Heart left ventricle (tissue), 13 donors: ENCODE data around the gene COMMD1.

Source experiments
- POLR2A ChIP-seq, 2 donors: fragments of 450-650 bp; IDR thresholded peaks; one replicate each; pipeline ENCODE4 v1.6.1; 2017; ENCODE audit warnings: antibody characterized with exemption in 2 of 2, mild to moderate bottlenecking in 2 of 2, moderate library complexity in 2 of 2
- TF ChIP-seq, protein P1 (sequence below), 12 donors: fragments of 200-600 bp; sonication (generic) in 4 of 12; IDR thresholded peaks; one replicate each; pipeline versions ENCODE4 v1.5.0 to v1.8.0; 2018 to 2022; ENCODE audit warnings: antibody characterized with exemption in 12 of 12, mild to moderate bottlenecking in 5 of 12
- donor health status: ischemic (EF 13 %, LVEDD 7.1; RV severe dilation, severe dysfunction).
- donor health status: DM: no; HTN: yes; CAD: no.
- donor health status: DM: no; HTN: no; CAD: no.
- donor health status: ischemic (EF 25% LVEDD 6.9; RV normal size, moderate dysfunction).
- donor health status: ischemic (EF 25% LVEDD 5.7; RV mildly dilated, moderate dysfunction).
- donor health status: ischemic (EF 35%, LVEDD 5.7; RV mildly dilated, moderate dysfunction).
- donor health status: nonischemic (EF 11% LVEDD 7.7; RV severe dilation, severe dysfunction).
- donor health status: DM: yes; HTN: yes; CAD: no.
- donor health status: PGD.
- donor health status: ischemic (EF 29% LVEDD 5.4; RV normal size, mild dysfunction).
- donor health status: nonischemic (EF 23%, LVEDD 6.1; RV moderate dilation, normal function).

DNA sequence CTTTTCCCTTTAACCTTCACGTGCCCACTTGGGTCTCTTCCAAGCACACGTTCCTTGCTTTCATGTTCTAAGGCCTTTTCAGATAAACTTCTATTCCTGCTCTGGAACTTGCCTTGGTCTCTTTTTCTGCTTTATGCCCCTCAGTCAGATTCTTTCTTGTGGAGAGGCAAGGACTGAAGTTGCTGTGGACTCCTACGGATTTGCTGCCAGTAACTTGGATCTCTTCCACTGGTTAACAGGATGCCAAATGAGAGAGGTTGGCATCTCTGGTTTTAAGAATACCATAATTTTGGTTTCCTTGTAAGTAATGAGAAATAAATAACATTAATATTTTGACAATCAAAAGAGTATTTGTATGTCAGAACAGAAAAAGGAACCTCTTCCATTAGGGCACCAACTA, 33.0 kb downstream of the COMMD1 start:
- TF ChIP-seq, protein P1, sequence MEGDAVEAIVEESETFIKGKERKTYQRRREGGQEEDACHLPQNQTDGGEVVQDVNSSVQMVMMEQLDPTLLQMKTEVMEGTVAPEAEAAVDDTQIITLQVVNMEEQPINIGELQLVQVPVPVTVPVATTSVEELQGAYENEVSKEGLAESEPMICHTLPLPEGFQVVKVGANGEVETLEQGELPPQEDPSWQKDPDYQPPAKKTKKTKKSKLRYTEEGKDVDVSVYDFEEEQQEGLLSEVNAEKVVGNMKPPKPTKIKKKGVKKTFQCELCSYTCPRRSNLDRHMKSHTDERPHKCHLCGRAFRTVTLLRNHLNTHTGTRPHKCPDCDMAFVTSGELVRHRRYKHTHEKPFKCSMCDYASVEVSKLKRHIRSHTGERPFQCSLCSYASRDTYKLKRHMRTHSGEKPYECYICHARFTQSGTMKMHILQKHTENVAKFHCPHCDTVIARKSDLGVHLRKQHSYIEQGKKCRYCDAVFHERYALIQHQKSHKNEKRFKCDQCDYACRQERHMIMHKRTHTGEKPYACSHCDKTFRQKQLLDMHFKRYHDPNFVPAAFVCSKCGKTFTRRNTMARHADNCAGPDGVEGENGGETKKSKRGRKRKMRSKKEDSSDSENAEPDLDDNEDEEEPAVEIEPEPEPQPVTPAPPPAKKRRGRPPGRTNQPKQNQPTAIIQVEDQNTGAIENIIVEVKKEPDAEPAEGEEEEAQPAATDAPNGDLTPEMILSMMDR (IDR thresholded peaks at IDR 0.05), result no peak
- TF ChIP-seq POLR2A (IDR thresholded peaks at IDR 0.05), result no peak
